ENCODE data around the gene TICRR. TPM values are rescaled to one million over a fixed set of nuclear protein-coding genes. Genes with fewer than 3 reads are reported as not detected.
A peak's percentile ranks its signal among the peaks of the same experiment; 100 is the strongest.

Gene TICRR
- total RNA-seq, 6 experiments from 2014 or later: 3.0 to 6.0 (median 5.0) TPM

DNA sequence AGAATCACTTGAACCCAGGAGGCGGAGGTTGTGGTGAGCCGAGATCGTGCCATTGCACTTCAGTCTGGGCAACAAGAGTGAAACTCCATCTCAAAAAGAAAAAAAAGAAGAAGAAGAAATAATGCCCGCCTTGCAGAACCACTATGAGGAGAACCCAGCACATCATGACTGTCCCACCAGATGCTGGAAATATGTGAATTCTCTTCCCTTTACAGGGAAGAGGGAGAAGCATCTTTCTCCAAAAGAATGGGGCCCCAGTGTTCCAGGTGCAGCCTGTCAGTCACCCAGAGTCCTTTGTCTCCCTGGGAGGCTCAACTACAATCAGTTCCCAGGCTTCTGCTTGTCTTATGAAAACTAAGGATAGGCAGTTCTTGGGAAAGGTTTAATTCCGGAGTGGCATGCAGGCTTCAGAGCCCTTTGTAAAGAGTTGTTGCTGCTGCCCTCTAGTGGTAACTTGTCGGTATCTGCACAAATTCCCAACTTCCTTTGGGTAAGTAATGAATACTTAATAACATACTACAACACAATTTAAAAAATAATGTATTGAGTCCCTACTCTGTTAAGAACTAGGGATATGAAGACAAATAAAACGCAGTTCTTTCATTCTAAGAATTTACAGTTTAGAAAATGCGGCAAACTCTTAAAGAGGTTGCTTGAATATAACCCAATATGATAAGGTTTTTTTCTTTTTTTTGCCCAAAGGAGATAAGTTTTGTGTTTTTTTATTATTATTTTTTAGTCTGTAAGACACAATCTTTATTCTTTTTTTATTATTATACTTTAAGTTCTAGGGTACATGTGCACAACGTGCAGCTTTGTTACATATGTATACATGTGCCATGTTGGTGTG is 18.6 kb upstream of the TICRR start:
- DNase-seq: peak; percentile 65
- no peaks in the 10 kb centered on the region for H3K9me3 Mint-ChIP-seq
- TF ChIP-seq, protein P1, sequence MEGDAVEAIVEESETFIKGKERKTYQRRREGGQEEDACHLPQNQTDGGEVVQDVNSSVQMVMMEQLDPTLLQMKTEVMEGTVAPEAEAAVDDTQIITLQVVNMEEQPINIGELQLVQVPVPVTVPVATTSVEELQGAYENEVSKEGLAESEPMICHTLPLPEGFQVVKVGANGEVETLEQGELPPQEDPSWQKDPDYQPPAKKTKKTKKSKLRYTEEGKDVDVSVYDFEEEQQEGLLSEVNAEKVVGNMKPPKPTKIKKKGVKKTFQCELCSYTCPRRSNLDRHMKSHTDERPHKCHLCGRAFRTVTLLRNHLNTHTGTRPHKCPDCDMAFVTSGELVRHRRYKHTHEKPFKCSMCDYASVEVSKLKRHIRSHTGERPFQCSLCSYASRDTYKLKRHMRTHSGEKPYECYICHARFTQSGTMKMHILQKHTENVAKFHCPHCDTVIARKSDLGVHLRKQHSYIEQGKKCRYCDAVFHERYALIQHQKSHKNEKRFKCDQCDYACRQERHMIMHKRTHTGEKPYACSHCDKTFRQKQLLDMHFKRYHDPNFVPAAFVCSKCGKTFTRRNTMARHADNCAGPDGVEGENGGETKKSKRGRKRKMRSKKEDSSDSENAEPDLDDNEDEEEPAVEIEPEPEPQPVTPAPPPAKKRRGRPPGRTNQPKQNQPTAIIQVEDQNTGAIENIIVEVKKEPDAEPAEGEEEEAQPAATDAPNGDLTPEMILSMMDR (IDR thresholded peaks at IDR 0.05): peak; percentile 95
- no peak overlapping the region for H3K27ac Mint-ChIP-seq
- H3K4me1 Mint-ChIP-seq (ENCODE audit: low read depth): no peaks in the 10 kb centered on the region
- no peak overlapping the region for H3K4me3 Mint-ChIP-seq
- peaks cover 41% of the 10 kb centered on the region for H3K27me3 Mint-ChIP-seq (ENCODE audit: insufficient read depth)
- no peaks in the 10 kb centered on the region for H3K36me3 Mint-ChIP-seq (ENCODE audit: low read depth)

GRCh38 chr15:89559769-89560264 is 15.5 kb upstream of the TICRR start:
- H3K4me3 Mint-ChIP-seq: no peak overlapping the region
- no peaks in the 10 kb centered on the region for H3K4me1 Mint-ChIP-seq (ENCODE audit: low read depth)
- peaks cover 31% of the 10 kb centered on the region for H3K27me3 Mint-ChIP-seq (ENCODE audit: insufficient read depth)
- H3K9me3 Mint-ChIP-seq: no peaks in the 10 kb centered on the region
- no peak for DNase-seq
- H3K36me3 Mint-ChIP-seq (ENCODE audit: low read depth): no peaks in the 10 kb centered on the region
- H3K27ac Mint-ChIP-seq: no peak overlapping the region
- TF ChIP-seq, protein P1 (IDR thresholded peaks at IDR 0.05): no peak

- no peak overlapping the region for H3K27ac Mint-ChIP-seq
Measured at GRCh38 chr15:89566181-89566580, 9.1 kb upstream of the TICRR start.

GRCh38 chr15:89566621-89567294 is 8.5 kb upstream of the TICRR start:
- Mint-ChIP-seq H3K4me1 (ENCODE audit: low read depth) (peaks cover 10% of the 10 kb centered on the region; the same call in 1 of the 2 replicates), H3K4me3 (no peak overlapping the region), H3K9me3 (0 out of 2 replicates have a peak, but pooled peaks cover 3% of the 10 kb centered on the region), H3K27me3 (ENCODE audit: insufficient read depth) (peaks cover 22% of the 10 kb centered on the region), H3K27ac (no peak overlapping the region), H3K36me3 (ENCODE audit: low read depth) (peaks cover 6% of the 10 kb centered on the region; the same call in 1 of the 2 replicates)
- DNase-seq: no peak
- TF ChIP-seq, protein P1 (IDR thresholded peaks at IDR 0.05): no peak

More at GRCh38 chr15:89566181-89566580, 9.1 kb upstream of the TICRR start:
- Mint-ChIP-seq H3K36me3 (ENCODE audit: low read depth) (peaks cover 6% of the 10 kb centered on the region; the same call in 1 of the 2 replicates), H3K27me3 (ENCODE audit: insufficient read depth) (peaks cover 21% of the 10 kb centered on the region), H3K4me3 (no peak overlapping the region), H3K4me1 (ENCODE audit: low read depth) (peaks cover 10% of the 10 kb centered on the region; the same call in 1 of the 2 replicates), H3K9me3 (0 out of 2 replicates have a peak, but pooled peaks cover 3% of the 10 kb centered on the region)
- DNase-seq: no peak
- TF ChIP-seq, protein P1 (IDR thresholded peaks at IDR 0.05): no peak

DNA sequence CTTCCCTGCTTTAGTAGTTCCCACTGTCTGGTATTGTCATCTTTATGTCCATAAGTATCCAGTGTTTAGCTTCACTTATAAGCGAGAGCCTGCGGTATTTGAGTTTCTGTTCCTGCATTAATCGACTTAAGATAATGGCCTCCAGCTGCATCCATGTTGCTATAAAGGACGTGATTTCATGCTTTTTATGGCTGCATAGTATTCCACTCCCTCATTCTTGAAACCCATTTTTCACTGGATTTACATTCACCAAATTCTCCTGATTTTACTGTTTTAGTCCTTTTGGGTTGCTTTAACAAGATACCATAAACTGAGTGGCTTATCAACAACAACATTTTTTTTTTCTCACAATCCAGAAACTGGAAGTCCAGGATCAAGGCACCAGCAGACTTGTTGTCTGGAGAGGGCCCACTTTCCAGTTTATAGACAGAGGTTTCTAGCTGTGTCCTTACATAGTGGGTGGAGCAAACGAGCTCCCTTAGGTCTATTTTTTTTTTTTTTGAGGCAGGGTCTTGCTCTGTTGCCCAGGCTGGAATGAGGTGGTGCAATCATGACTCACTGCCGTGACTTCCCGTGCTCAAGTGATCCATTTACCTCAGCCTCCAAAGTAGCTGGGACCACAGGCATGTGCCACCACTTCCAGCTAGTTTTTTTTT is 6.1 kb upstream of the TICRR start:
- H3K4me3 Mint-ChIP-seq: no peak overlapping the region
- H3K9me3 Mint-ChIP-seq: 0 out of 2 replicates have a peak, but pooled peaks cover 3% of the 10 kb centered on the region
- peaks cover 24% of the 10 kb centered on the region for H3K27me3 Mint-ChIP-seq (ENCODE audit: insufficient read depth)
- H3K36me3 Mint-ChIP-seq (ENCODE audit: low read depth): peaks cover 6% of the 10 kb centered on the region; the same call in 1 of the 2 replicates
- TF ChIP-seq, protein P1 (IDR thresholded peaks at IDR 0.05): no peak
- no peak for DNase-seq
- no peak overlapping the region for H3K27ac Mint-ChIP-seq
- H3K4me1 Mint-ChIP-seq (ENCODE audit: low read depth): peaks cover 10% of the 10 kb centered on the region; the same call in 1 of the 2 replicates
